AG10803 (cell line): ENCODE measurements around the gene CCND1.

ENCODE experiments used
- DNase-seq: peaks from one replicate; pipeline ENCODE4 v3.0.0; 2010; ENCODE audit warnings: low read depth
- H3K4me3 ChIP-seq: 2 replicates; pipeline ENCODE4 v1.5.1; 2011; ENCODE audit warnings: mild to moderate bottlenecking, low read length, control low read depth
- CTCF ChIP-seq: conservative IDR thresholded peaks from 2 replicates; pipeline ENCODE4 v1.5.1; 2011; ENCODE audit warnings: mild to moderate bottlenecking, low read length, control low read depth, inconsistent platforms

Gene CCND1

DNA sequence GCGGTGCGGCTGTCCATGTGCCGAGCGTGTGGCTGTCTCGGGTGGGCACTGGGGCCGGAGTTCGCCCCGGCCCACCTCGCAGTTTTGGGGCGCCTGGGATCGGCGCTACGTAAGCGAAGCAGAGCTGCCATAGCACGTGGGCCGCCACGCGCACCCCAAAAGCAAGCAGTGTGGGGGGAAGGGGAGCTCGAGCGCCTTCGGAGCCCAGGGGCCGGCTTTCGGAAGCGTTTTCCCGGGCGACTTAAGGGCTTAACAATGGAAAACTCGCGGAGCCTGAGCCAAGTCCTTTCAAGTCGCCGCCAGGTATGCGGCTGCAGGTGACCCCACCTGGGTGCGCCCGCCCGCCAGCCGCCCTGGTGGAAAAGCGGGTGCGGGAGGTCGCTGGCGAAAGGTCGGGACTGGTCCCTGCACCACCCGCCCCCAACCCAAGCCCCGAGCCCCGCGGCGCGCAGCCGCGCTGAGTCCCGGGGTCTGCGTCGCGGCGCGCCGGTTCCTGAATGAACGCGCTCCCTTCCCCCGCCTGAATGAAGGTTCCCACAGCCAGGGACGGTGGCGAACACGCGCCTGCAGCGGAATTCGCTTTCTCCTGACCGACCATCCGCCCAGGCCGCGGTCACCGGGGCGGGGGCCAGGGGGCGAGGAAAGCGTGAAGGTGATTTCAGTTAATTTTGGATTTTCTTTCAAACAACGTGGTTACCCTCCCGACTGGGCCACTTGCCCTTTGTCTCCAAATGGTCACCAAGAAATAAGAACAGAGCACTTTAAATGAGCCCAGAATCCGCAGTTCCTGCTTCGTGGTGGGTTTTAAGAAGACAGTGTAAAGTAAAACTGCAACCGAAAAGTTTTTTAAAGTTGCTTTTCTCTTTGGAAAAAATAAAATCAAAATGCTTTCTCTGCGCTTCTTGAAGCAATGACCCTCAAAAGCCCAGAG is 2.8 kb upstream of the CCND1 start:
- TF ChIP-seq CTCF, result no peak
- peak; percentile 72 for DNase-seq
- H3K4me3 ChIP-seq, result peak overlapping the region; percentile 98

DNA sequence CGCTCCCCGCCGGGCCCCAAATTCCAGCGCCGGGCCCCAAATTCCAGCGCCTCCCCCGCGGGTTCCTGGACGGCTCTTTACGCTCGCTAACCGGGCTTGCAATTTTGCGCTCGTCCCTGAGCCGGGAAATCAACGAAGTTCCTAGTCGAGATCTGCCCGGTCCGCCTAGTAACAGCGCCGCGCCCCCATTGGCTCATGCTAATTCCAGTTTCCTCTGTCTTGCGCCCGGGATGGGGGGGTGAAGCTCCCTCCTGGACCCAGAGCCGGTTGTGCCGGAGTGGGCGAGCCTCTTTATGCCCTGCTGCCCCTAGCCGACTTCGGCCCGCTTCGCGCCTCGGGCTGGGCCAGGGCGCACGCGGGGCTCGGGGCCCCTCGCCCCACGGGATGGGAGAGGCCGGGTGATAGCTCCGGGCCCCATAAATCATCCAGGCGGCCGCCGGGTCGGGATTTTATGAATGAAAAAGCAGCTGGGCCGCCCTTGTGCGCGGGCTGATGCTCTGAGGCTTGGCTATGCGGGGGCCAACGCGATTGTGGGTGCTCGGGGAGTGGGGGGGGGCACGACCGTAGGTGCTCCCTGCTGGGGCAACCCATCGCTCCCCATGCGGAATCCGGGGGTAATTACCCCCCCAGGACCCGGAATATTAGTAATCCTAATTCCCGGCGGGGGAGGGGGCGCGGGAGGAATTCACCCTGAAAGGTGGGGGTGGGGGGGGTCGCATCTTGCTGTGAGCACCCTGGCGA is 1.8 kb upstream of the CCND1 start:
- TF ChIP-seq CTCF, result no peak
- peak overlapping the region; percentile 98 for H3K4me3 ChIP-seq
- DNase-seq, result peak; percentile 97

- DNase-seq, result no peak
- peak overlapping the region; percentile 98 for H3K4me3 ChIP-seq
- TF ChIP-seq CTCF, result no peak
Observed at GRCh38 chr11:69639831-69640230, 1.1 kb upstream of the CCND1 start.

DNA sequence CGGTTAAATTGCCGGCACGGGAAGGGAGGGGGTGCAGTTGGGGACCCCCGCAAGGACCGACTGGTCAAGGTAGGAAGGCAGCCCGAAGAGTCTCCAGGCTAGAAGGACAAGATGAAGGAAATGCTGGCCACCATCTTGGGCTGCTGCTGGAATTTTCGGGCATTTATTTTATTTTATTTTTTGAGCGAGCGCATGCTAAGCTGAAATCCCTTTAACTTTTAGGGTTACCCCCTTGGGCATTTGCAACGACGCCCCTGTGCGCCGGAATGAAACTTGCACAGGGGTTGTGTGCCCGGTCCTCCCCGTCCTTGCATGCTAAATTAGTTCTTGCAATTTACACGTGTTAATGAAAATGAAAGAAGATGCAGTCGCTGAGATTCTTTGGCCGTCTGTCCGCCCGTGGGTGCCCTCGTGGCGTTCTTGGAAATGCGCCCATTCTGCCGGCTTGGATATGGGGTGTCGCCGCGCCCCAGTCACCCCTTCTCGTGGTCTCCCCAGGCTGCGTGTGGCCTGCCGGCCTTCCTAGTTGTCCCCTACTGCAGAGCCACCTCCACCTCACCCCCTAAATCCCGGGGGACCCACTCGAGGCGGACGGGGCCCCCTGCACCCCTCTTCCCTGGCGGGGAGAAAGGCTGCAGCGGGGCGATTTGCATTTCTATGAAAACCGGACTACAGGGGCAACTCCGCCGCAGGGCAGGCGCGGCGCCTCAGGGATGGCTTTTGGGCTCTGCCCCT is 529 bp upstream of the CCND1 start:
- H3K4me3 ChIP-seq, result peak overlapping the region; percentile 98
- no peak for TF ChIP-seq CTCF
- no peak for DNase-seq

GRCh38 chr11:69641681-69642548 is 959 bp downstream of the CCND1 start:
- TF ChIP-seq CTCF, result no peak
- DNase-seq, result no peak
- peak overlapping the region; percentile 98 for H3K4me3 ChIP-seq

DNA sequence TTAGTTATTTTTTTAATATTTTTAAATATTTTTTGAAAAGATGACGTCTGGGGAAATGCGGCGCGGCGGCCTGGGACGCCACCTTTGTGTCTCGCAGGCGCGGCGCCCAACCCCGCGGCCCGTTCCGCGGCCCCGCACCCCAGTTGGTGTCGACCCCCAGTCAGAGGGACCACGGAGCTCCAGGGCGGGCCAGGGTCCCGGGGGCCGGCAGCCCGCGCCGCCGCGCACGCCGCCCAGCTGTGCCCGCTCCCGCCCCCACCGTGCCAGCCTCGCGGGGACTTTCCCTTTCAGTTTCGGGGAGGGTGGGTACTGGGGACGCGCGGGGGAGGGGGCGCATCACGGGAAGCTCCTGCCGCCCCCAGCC is 1.6 kb downstream of the CCND1 start:
- peak overlapping the region; percentile 98 for H3K4me3 ChIP-seq
- TF ChIP-seq CTCF, result no peak
- no peak for DNase-seq
